Osteocyte (in vitro differentiated cells): Measurements from ENCODE around the gene FER1L5. TPM values are rescaled to one million over a fixed set of nuclear protein-coding genes. Genes with fewer than 3 reads are reported as not detected.

Experiments
- DNase-seq: peaks from one replicate; pipeline ENCODE4 v3.0.0; 2021; ENCODE audit warnings: mixed read lengths; ENCODE audit not compliant: unreplicated experiment; ENCODE audit errors: extremely low spot score
- H3K27ac Mint-ChIP-seq: one replicate; pipeline ENCODE4 v1.8.0; 2021; ENCODE audit warnings: mild to moderate bottlenecking, mixed read lengths; ENCODE audit not compliant: unreplicated experiment
- H3K27me3 Mint-ChIP-seq: one replicate; pipeline ENCODE4 v1.8.0; 2021; ENCODE audit warnings: mixed read lengths; ENCODE audit not compliant: unreplicated experiment
- H3K36me3 Mint-ChIP-seq: one replicate; pipeline ENCODE4 v1.8.0; 2021; ENCODE audit warnings: mixed read lengths; ENCODE audit not compliant: unreplicated experiment
- H3K4me1 Mint-ChIP-seq: one replicate; pipeline ENCODE4 v1.8.0; 2021; ENCODE audit warnings: mixed read lengths; ENCODE audit not compliant: unreplicated experiment
- H3K4me3 Mint-ChIP-seq: one replicate; pipeline ENCODE4 v1.8.0; 2021; ENCODE audit warnings: mild to moderate bottlenecking, moderate library complexity, mixed read lengths; ENCODE audit not compliant: unreplicated experiment
- H3K9me3 Mint-ChIP-seq: one replicate; pipeline ENCODE4 v1.8.0; 2021; ENCODE audit warnings: mixed read lengths; ENCODE audit not compliant: unreplicated experiment
- total RNA-seq: library from RNA; stranded (reverse); gene quantifications from 2 replicates; pipeline ENCODE4 v1.2.1, GENCODE V29; 2021
- TF ChIP-seq, protein P1 (sequence below): fragments of 200-600 bp; sonication (generic); IDR thresholded peaks from 2 replicates; pipeline ENCODE4 v1.5.0; 2021; ENCODE audit warnings: antibody characterized with exemption, mild to moderate bottlenecking, moderate library complexity

Gene FER1L5
- total RNA-seq, 1 donor from 2014 or later = 0.13 TPM

DNA sequence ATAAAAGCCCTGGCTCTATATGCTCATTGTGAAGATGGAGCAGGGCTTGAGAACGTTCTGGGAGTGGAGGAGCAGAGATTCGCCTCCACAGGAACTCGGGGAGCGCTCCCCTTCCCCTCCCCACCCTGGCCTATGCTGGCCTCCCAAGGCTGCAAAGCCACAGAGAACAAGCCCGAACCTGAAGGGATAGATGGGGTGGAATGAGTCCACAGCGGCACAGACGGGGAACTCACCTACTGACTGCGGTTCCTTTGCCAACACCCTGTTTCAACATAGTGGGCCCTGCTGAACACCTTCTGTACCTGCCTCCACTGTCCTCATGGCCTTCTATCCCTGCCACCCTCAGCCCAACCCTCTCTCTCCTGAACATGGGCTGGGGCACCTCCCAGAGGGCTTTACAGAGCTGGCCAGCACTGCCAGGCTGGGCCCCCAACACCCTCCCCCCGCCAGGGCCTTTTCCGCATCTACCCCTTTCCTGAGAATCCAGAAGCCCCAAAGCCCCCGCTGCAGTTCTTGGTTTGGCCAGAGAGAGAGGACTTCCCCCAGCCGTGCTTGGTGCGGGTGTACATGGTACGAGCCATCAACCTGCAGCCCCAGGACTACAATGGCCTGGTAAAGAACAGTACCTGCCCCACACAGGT is 55.8 kb downstream of the FER1L5 start:
- Mint-ChIP-seq H3K4me3 (no peak overlapping the region), H3K27ac (no peak overlapping the region)

DNA sequence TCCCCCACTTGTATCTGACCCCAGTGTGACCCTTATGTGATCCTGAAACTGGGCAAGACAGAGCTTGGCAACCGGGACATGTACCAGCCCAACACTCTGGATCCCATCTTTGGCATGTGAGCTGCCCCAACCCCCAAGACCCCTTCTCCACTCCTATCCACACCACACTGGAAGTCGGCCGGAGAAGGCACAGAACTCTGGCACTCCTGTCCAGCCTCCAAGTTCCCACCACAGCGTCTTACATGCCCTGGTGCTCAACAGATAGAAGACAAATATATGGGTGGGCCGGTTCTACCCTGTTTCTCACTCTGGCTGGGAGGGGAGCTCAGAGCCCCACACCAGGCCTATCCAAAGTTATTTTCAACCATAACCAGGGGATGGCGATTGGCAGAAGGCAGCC is 56.5 kb downstream of the FER1L5 start:
- peaks cover 14% of the 10 kb centered on the region for H3K36me3 Mint-ChIP-seq
- H3K9me3 Mint-ChIP-seq = no peaks in the 10 kb centered on the region
- no peak overlapping the region for H3K27ac Mint-ChIP-seq
- TF ChIP-seq, protein P1, sequence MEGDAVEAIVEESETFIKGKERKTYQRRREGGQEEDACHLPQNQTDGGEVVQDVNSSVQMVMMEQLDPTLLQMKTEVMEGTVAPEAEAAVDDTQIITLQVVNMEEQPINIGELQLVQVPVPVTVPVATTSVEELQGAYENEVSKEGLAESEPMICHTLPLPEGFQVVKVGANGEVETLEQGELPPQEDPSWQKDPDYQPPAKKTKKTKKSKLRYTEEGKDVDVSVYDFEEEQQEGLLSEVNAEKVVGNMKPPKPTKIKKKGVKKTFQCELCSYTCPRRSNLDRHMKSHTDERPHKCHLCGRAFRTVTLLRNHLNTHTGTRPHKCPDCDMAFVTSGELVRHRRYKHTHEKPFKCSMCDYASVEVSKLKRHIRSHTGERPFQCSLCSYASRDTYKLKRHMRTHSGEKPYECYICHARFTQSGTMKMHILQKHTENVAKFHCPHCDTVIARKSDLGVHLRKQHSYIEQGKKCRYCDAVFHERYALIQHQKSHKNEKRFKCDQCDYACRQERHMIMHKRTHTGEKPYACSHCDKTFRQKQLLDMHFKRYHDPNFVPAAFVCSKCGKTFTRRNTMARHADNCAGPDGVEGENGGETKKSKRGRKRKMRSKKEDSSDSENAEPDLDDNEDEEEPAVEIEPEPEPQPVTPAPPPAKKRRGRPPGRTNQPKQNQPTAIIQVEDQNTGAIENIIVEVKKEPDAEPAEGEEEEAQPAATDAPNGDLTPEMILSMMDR = no peak
- H3K4me3 Mint-ChIP-seq = no peak overlapping the region
- no peak for DNase-seq
- H3K27me3 Mint-ChIP-seq = no peaks in the 10 kb centered on the region
- no peaks in the 10 kb centered on the region for H3K4me1 Mint-ChIP-seq

More for the DNA sequence above, 55.8 kb downstream of the FER1L5 start:
- H3K9me3 Mint-ChIP-seq = no peaks in the 10 kb centered on the region
- H3K27me3 Mint-ChIP-seq = no peaks in the 10 kb centered on the region
- peaks cover 13% of the 10 kb centered on the region for H3K36me3 Mint-ChIP-seq
- TF ChIP-seq, protein P1 = no peak
- no peaks in the 10 kb centered on the region for H3K4me1 Mint-ChIP-seq
- no peak for DNase-seq

DNA sequence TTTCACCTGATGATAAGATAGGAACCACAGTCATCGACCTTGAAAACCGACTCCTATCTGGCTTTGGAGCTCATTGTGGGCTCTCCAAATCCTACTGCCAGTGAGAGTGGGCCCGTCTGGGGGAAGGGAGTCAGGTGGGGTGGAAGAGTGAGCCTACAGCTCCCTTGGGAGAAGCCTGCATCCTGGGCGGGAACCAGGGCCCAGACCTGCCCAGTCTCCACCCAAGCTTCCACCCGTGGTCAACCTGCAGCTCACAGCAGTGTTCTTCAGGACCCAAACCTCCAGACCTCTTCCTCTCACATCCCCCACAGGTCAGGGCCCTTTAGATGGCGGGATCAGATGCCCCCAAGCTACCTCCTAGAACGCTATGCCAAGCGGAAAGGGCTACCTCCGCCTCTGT is 57.1 kb downstream of the FER1L5 start:
- Mint-ChIP-seq H3K4me3 (no peak overlapping the region), H3K36me3 (peaks cover 20% of the 10 kb centered on the region), H3K4me1 (no peaks in the 10 kb centered on the region), H3K9me3 (no peaks in the 10 kb centered on the region), H3K27ac (no peak overlapping the region), H3K27me3 (no peaks in the 10 kb centered on the region)
- no peak for DNase-seq
- TF ChIP-seq, protein P1 = no peak

DNA sequence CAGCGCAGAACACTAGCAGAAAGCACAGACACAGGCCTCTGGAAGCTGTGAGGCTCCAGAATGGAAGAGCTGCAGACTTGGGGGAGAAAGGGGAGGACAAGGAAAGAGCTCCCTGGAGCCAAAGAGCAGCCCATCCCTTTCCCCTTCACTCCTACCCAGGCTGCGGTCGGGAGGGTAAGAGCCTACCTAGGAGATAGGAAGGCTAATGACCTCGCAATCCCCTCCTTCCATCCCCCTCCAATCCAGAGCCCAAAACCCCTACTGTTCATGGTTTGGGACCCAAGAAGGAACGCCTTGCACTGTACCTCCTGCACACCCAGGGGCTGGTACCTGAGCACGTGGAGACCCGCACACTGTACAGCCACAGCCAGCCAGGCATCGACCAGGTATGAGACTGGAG is 57.5 kb downstream of the FER1L5 start:
- Mint-ChIP-seq H3K4me3 (no peak overlapping the region), H3K27ac (no peak overlapping the region), H3K27me3 (no peaks in the 10 kb centered on the region), H3K4me1 (no peaks in the 10 kb centered on the region), H3K9me3 (no peaks in the 10 kb centered on the region), H3K36me3 (peaks cover 22% of the 10 kb centered on the region)
- DNase-seq = no peak
- TF ChIP-seq, protein P1 = no peak

DNA sequence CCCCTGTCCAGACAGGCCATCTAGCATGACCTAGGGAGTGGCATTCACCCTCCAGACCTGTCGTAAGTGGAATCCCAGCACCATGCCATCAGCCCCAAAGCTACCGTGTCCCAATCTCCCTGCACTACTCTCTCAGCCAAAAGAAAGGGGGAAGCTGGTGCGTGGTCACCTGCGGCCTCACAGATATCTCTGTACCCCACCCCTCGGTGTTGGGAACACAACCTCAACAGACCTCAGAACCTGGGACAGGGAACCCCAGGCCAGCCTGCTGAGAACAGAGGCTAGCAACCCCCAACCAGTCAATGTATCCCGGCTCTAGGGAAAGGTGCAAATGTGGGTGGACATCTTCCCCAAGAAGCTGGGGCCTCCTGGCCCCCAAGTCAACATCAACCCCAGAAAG is 59.1 kb downstream of the FER1L5 start:
- TF ChIP-seq, protein P1 = no peak
- H3K4me1 Mint-ChIP-seq = no peaks in the 10 kb centered on the region
- H3K36me3 Mint-ChIP-seq = peaks cover 36% of the 10 kb centered on the region
- no peak overlapping the region for H3K27ac Mint-ChIP-seq
- no peaks in the 10 kb centered on the region for H3K27me3 Mint-ChIP-seq
- H3K9me3 Mint-ChIP-seq = no peaks in the 10 kb centered on the region
- H3K4me3 Mint-ChIP-seq = no peak overlapping the region
- no peak for DNase-seq
